CD4-positive, alpha-beta T cell (primary cell): ENCODE results near the gene CDH4. TPM values are rescaled to one million over a fixed set of nuclear protein-coding genes. Genes with fewer than 3 reads are reported as not detected.

Experiments
- ATAC-seq: fragments of 200-7000 bp; cut with Tn5 transposase; one replicate; pipeline ENCODE4 v1.10.0; 2022; ENCODE audit warnings: mild to moderate bottlenecking; ENCODE audit not compliant: poor library complexity
- CTCF ChIA-PET: fragments of 350-600 bp; sonication (Branson Sonifier 250); formaldehyde crosslinking; loops from one replicate; lab custom pipeline; 2021; ENCODE audit warnings: antibody characterized with exemption, inconsistent platforms; lab: Charles Lee
- POLR2A ChIA-PET: fragments of 350-600 bp; sonication (Branson Sonifier 250); formaldehyde crosslinking; loops from one replicate; lab custom pipeline; 2021; ENCODE audit warnings: antibody characterized with exemption, inconsistent platforms; lab: Charles Lee
- DNase-seq, 14 experiments: peaks; one replicate each; pipeline ENCODE4 v3.0.0-alpha.2; 2013 to 2020; ENCODE audit warnings: mixed read lengths in 2 of 14
- H3K27ac ChIP-seq, 2 donors: one replicate each; pipeline versions ENCODE4 v1.5.1 to v1.7.0; 2013; ENCODE audit warnings: low read length in 2 of 2, low read depth in 1 of 2, mild to moderate bottlenecking in 1 of 2
- H3K27me3 ChIP-seq, 2 experiments: 1 replicate in 1 of 2; 2 replicates in 1 of 2; pipeline versions ENCODE4 v1.6.1 to v1.7.0; 2013; ENCODE audit warnings: low read length in 2 of 2, control low read depth in 1 of 2, mild to moderate bottlenecking in 1 of 2, moderate library complexity in 1 of 2; ENCODE audit not compliant: insufficient read depth in 2 of 2, control insufficient read depth in 1 of 2
- H3K36me3 ChIP-seq: one replicate; pipeline ENCODE4 v1.6.1; 2013; ENCODE audit warnings: low read length, control low read depth; ENCODE audit not compliant: insufficient read depth
- H3K4me1 ChIP-seq: one replicate; pipeline ENCODE4 v1.6.1; 2013; ENCODE audit warnings: low read length, control low read depth; ENCODE audit not compliant: insufficient read depth
- H3K4me3 ChIP-seq: one replicate; pipeline ENCODE4 v1.5.1; 2013; ENCODE audit warnings: mild to moderate bottlenecking, low read length, moderate library complexity
- H3K9me3 ChIP-seq, 2 experiments: 1 replicate in 1 of 2; 2 replicates in 1 of 2; pipeline versions ENCODE4 v1.6.1 to v1.7.0; 2013; ENCODE audit warnings: low read length in 2 of 2, mild to moderate bottlenecking in 2 of 2, control low read depth in 1 of 2, moderate library complexity in 1 of 2; ENCODE audit not compliant: control insufficient read depth in 1 of 2, insufficient read depth in 1 of 2
- H3K27ac Mint-ChIP-seq: one replicate; pipeline ENCODE4 v1.8.0; 2020; ENCODE audit warnings: mixed read lengths
- H3K27me3 Mint-ChIP-seq: one replicate; pipeline ENCODE4 v1.8.0; 2021; ENCODE audit warnings: mixed read lengths
- H3K36me3 Mint-ChIP-seq: one replicate; pipeline ENCODE4 v1.8.0; 2021; ENCODE audit warnings: low read depth, mixed read lengths
- H3K4me1 Mint-ChIP-seq: one replicate; pipeline ENCODE4 v1.8.0; 2021; ENCODE audit warnings: low read depth, mixed read lengths
- H3K4me3 Mint-ChIP-seq: one replicate; pipeline ENCODE4 v1.8.0; 2020; ENCODE audit warnings: mild to moderate bottlenecking, mixed read lengths
- H3K9me3 Mint-ChIP-seq: one replicate; pipeline ENCODE4 v1.8.0; 2020; ENCODE audit warnings: mixed read lengths
- CTCF ChIP-seq: fragments of 200-600 bp; IDR thresholded peaks from one replicate; pipeline ENCODE4 v1.8.0; 2022; ENCODE audit warnings: antibody characterized with exemption, mild to moderate bottlenecking
- intact Hi-C, 2 experiments: fragments of 100-400 bp; cut with DNase I in 1 of 2; cut with micrococcal nuclease in 1 of 2; formaldehyde crosslinking; loops; one replicate each; pipeline versions ENCODE4 v1.15.1 to v1.9.0; 2023 to 2025; cut with DNase I, micrococcal nuclease
- total RNA-seq, 174 experiments: library from RNA in 2 of 174; stranded (reverse) in 2 of 174; gene quantifications; one replicate each; pipeline ENCODE4 v1.2.3 and lab custom pipeline; 2021 to 2026

CDH4 gene
- total RNA-seq, 2 experiments from 2014 or later, result 0.11 TPM

DNA sequence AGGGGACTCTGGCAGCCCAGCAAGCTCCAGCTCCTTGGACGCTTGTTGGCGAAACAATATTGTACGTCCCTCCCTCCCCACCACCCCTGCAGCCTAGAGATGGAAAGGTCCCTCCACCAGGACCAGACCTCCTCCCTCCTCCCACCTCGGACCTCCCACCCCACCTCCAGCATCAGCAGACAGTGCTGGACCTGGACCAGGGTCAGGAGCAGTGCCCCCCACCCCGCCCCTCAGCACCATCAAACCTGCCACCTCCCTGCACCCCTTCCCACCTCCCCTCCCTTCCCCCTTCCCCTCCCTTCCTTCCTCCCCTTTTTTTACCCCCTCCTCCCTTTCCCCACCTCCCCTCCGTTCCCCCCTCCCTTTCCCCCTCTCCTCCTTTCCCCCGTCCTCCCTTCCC is 715.2 kb downstream of the CDH4 start:
- no peak for TF ChIP-seq CTCF
- Histone ChIP-seq H3K9me3 (peaks cover 0 to 9% of the 10 kb centered on the region in 2 experiments), H3K27me3 (peaks cover 8 to 13% of the 10 kb centered on the region in 2 experiments), H3K36me3 (peaks cover 2% of the 10 kb centered on the region), H3K27ac (no peak overlapping the region), H3K4me3 (no peak overlapping the region), H3K4me1 (peaks cover 4% of the 10 kb centered on the region)
- POLR2A ChIA-PET, result no interaction called here
- no peak overlapping the region for H3K4me3 Mint-ChIP-seq
- DNase-seq (no peak), ATAC-seq (no peak)
- peaks cover 4% of the 10 kb centered on the region for H3K36me3 Mint-ChIP-seq
- intact Hi-C loops, result no loop called here
- H3K4me1 Mint-ChIP-seq, result no peaks in the 10 kb centered on the region
- H3K27me3 Mint-ChIP-seq, result peaks cover 28% of the 10 kb centered on the region
- no peaks in the 10 kb centered on the region for H3K9me3 Mint-ChIP-seq
- H3K27ac Mint-ChIP-seq, result no peak overlapping the region
- CTCF ChIA-PET, result no interaction called here

DNA sequence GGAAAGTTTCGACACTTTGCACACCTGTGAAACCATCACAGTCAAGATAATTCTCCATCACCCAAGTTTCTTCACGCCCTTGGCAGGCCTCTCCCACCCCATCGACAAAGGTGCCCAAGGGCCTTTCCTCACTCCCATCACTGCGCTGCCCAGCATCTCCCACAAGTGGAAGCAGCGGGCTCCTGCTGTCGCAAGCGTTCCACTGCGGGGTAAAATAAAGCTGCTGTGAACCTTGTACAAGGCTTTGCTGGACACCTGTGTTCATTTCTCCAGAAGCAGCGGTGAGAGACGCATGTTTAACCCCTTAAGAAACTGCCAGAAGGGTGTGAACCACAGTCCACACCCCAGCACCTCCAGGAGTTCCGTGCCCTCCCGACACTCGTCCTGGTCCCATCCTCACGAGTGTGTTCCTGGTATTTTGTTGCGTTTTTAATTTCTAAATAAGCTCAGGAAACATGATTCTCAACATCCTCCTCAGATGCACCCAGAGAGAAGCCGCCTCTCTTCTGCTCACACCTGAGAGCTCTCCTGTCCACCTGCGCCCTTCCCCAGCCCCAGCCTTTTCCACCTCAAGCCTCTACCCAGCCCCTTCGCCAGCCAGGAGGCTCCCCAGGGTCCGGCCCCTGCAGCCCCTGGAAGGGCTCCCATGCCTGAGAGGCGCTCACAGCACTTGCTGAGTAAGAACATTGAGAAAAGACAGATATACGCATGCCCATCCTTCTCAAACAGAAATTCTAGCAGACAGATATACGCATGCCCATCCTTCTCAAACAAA is 716.2 kb downstream of the CDH4 start:
- H3K4me1 Mint-ChIP-seq, result no peaks in the 10 kb centered on the region
- H3K27me3 Mint-ChIP-seq, result peaks cover 28% of the 10 kb centered on the region
- H3K27me3 ChIP-seq, result peaks cover 8 to 13% of the 10 kb centered on the region in 2 experiments
- POLR2A ChIA-PET, result no interaction called here
- ATAC-seq, result no peak
- DNase-seq, result no peak
- H3K4me3 ChIP-seq, result no peak overlapping the region
- no peak overlapping the region for H3K27ac ChIP-seq
- H3K9me3 ChIP-seq, result peaks cover 0 to 12% of the 10 kb centered on the region in 2 experiments
- TF ChIP-seq CTCF, result no peak
- H3K4me1 ChIP-seq, result peaks cover 4% of the 10 kb centered on the region
- no peak overlapping the region for H3K4me3 Mint-ChIP-seq
- peaks cover 11% of the 10 kb centered on the region for H3K36me3 ChIP-seq
- H3K27ac Mint-ChIP-seq, result no peak overlapping the region
- CTCF ChIA-PET, result no interaction called here
- intact Hi-C loops, result no loop called here
- H3K9me3 Mint-ChIP-seq, result no peaks in the 10 kb centered on the region
- peaks cover 13% of the 10 kb centered on the region for H3K36me3 Mint-ChIP-seq

DNA sequence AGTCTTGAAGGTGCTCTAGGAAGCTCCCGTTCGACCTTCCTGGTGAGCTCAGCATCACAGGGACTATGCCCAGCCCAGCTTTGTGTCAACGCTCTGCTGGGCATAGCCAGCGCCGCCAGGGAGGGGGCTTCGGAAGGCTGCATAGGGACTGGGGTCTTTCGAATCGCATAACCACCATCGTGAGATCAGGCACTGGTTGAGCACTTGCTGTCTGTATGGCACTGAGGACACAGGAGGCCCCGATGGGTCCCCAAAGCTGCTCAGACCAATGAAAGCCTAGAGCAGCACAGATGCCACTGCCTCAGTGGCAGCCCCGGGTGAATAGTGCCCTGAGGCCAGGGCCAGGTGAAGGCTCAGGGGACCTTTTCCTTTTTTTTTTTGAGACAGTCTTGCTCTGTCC is 716.9 kb downstream of the CDH4 start:
- ChIA-PET POLR2A (no interaction called here), CTCF (no interaction called here)
- Mint-ChIP-seq H3K4me3 (no peak overlapping the region), H3K36me3 (peaks cover 20% of the 10 kb centered on the region), H3K9me3 (no peaks in the 10 kb centered on the region), H3K27ac (no peak overlapping the region), H3K4me1 (no peaks in the 10 kb centered on the region), H3K27me3 (peaks cover 21% of the 10 kb centered on the region)
- DNase-seq (no peak), ATAC-seq (no peak)
- peaks cover 17% of the 10 kb centered on the region for H3K36me3 ChIP-seq
- no peak overlapping the region for H3K27ac ChIP-seq
- no peak overlapping the region for H3K4me3 ChIP-seq
- peaks cover 4% of the 10 kb centered on the region for H3K4me1 ChIP-seq
- no peak for TF ChIP-seq CTCF
- intact Hi-C loops, result no loop called here
- H3K9me3 ChIP-seq, result peaks cover 0 to 12% of the 10 kb centered on the region in 2 experiments
- peaks cover 8 to 13% of the 10 kb centered on the region in 2 experiments for H3K27me3 ChIP-seq
